Loucy (cell line): ENCODE results near the gene USP33.

ENCODE experiments used
- EZH2phosphoT487 ChIP-seq: fragments of 200-600 bp; IDR thresholded peaks from 2 replicates; pipeline ENCODE4 v1.6.1; 2018; ENCODE audit warnings: antibody characterized with exemption, mild to moderate bottlenecking, moderate library complexity, borderline replicate concordance
- TF ChIP-seq, protein P1 (sequence below): fragments of 200-600 bp; sonication (generic); conservative IDR thresholded peaks from 2 replicates; pipeline ENCODE4 v1.5.1; 2014; ENCODE audit warnings: mild to moderate bottlenecking, antibody characterized with exemption, low read length

- TF ChIP-seq, protein P1, sequence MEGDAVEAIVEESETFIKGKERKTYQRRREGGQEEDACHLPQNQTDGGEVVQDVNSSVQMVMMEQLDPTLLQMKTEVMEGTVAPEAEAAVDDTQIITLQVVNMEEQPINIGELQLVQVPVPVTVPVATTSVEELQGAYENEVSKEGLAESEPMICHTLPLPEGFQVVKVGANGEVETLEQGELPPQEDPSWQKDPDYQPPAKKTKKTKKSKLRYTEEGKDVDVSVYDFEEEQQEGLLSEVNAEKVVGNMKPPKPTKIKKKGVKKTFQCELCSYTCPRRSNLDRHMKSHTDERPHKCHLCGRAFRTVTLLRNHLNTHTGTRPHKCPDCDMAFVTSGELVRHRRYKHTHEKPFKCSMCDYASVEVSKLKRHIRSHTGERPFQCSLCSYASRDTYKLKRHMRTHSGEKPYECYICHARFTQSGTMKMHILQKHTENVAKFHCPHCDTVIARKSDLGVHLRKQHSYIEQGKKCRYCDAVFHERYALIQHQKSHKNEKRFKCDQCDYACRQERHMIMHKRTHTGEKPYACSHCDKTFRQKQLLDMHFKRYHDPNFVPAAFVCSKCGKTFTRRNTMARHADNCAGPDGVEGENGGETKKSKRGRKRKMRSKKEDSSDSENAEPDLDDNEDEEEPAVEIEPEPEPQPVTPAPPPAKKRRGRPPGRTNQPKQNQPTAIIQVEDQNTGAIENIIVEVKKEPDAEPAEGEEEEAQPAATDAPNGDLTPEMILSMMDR = no peak
- no peak for TF ChIP-seq EZH2phosphoT487
Observed at GRCh38 chr1:77673716-77674355, 85.8 kb downstream of the USP33 start.
